Lung (tissue), 12 donors: ENCODE measurements around the gene MED12L. TPM values are rescaled to one million over a fixed set of nuclear protein-coding genes. Genes with fewer than 3 reads are reported as not detected.
A peak's percentile ranks its signal among the peaks of the same experiment; 100 is the strongest.

Experiments
- ATAC-seq: fragments of 200-7000 bp; cut with Tn5 transposase; one replicate; pipeline ENCODE4 v1.9.1; 2020; ENCODE audit warnings: moderate number of reproducible peaks; ENCODE audit not compliant: insufficient read depth, low FRiP score
- DNase-seq, 3 donors: peaks; one replicate each; pipeline ENCODE4 v3.0.0-alpha.2; 2013 to 2017
- H3K27ac ChIP-seq, 2 donors: one replicate each; pipeline ENCODE4 v1.5.1; 2013; ENCODE audit warnings: mild to moderate bottlenecking in 2 of 2, moderate library complexity in 2 of 2, control low read depth in 1 of 2, inconsistent platforms in 1 of 2, low read depth in 1 of 2, low read length in 1 of 2
- H3K27me3 ChIP-seq, 3 donors: one replicate each; pipeline ENCODE4 v1.5.1; 2013; ENCODE audit warnings: low read length in 2 of 3; ENCODE audit not compliant: control insufficient read depth in 3 of 3, insufficient read depth in 3 of 3
- H3K36me3 ChIP-seq, 4 donors: one replicate each; pipeline ENCODE4 v1.5.1; 2013; ENCODE audit warnings: low read length in 4 of 4, mild to moderate bottlenecking in 1 of 4, moderate library complexity in 1 of 4; ENCODE audit not compliant: control insufficient read depth in 4 of 4, insufficient read depth in 4 of 4
- H3K4me1 ChIP-seq, 5 donors: one replicate each; pipeline ENCODE4 v1.5.1; 2013; ENCODE audit warnings: low read length in 5 of 5, mild to moderate bottlenecking in 2 of 5, moderate library complexity in 1 of 5; ENCODE audit not compliant: control insufficient read depth in 5 of 5, insufficient read depth in 5 of 5
- H3K4me3 ChIP-seq: one replicate; pipeline ENCODE4 v1.5.1; 2013; ENCODE audit warnings: mild to moderate bottlenecking, control low read depth, moderate library complexity
- H3K9ac ChIP-seq, 2 donors: one replicate each; pipeline ENCODE4 v1.5.1; 2013; ENCODE audit warnings: low read length in 2 of 2, control low read depth in 1 of 2; ENCODE audit not compliant: insufficient read depth in 1 of 2
- H3K9me3 ChIP-seq, 4 donors: one replicate each; pipeline ENCODE4 v1.5.1; 2013; ENCODE audit warnings: low read length in 3 of 4, mild to moderate bottlenecking in 1 of 4, moderate library complexity in 1 of 4; ENCODE audit not compliant: control insufficient read depth in 4 of 4, insufficient read depth in 3 of 4
- CTCF ChIP-seq: IDR thresholded peaks from 2 replicates; pipeline ENCODE4 v1.5.1; 2012; ENCODE audit warnings: mild to moderate bottlenecking; ENCODE audit errors: control extremely low read depth, extremely low read depth
- WGBS, 2 donors: extraction: QIAGEN DNeasy Blood & Tissue Kit; methylation state at CpG; one replicate each; pipeline ENCODE4 v1.1.7; 2013; 5-methylcytosine and 5-hydroxymethylcytosine counted together
- polyA plus RNA-seq, 2 donors: library from polyadenylated mRNA; stranded (reverse); fragments of 200-250 nt; gene quantifications; one replicate each; pipeline ENCODE4 v1.2.1, GENCODE V29; 2013
- total RNA-seq, 2 donors: library from RNA; depleted of rRNA in 1 of 2; stranded (reverse); fragments of >200 nt in 1 of 2; gene quantifications; one replicate each; pipeline ENCODE4 v1.2.1, GENCODE V29; 2014 to 2021
- donor health status: control.
- donor health status: control.
- donor health status: Bipolar disorder and iron deficiency.
- donor health status: healthy.
- donor health status: DM: yes; HTN: yes; CAD: no.

The MED12L gene
- total and polyA plus RNA-seq, 4 donors, result 0.02 to 0.82 (median 0.30) TPM

DNA sequence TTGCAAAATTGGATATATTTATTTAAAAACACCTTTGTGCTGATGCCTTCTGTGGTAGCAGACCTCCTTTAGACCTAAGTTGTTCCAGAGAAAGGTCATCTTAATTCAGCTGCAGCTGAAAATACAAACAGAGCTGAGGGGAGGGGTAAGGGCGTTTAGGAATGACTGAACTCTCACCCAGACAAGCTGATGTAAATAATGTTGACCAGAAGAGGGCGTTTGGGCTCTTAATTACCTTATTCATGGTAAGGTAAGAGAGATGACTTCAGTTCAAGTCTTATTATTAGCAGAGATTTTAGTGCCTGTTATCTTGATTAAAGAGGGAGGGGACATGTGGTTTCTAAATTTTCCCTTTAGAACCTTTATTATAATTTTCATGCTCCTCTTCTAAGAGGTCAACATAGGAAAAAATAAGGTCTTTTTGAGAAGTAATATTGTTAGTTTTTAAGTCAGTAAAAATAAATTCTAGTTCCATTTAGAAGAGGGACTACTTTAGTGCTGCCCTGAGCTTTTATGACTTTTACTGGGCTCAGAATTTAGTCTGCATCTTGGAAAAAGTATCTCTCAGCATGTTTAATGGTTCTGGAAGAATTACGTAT, 71.3 kb downstream of the MED12L start:
- WGBS, 2 donors, result 34 to 35% methylated on average over 3 of the region's 3 CpGs
- H3K9ac ChIP-seq, result no peak overlapping the region
- no peak overlapping the region for H3K27ac ChIP-seq
- DNase-seq (peak in 2 of 3 donors; percentile 51 to 62), ATAC-seq (no peak)
- TF ChIP-seq CTCF, result no peak
- no peaks in the 10 kb centered on the region for H3K36me3 ChIP-seq
- H3K27me3 ChIP-seq, result peaks cover 0 to 3% (median 0%) of the 10 kb centered on the region in 3 donors
- peaks cover 0 to 1% (median 0%) of the 10 kb centered on the region in 4 donors for H3K9me3 ChIP-seq
- peaks cover 0 to 9% (median 0%) of the 10 kb centered on the region in 5 donors for H3K4me1 ChIP-seq
- no peak overlapping the region for H3K4me3 ChIP-seq

GRCh38 chr3:151159806-151160205, 74.3 kb downstream of the MED12L start:
- 89 to 96% methylated on average over 10 of the region's 10 CpGs for WGBS, 2 donors
- no peaks in the 10 kb centered on the region for H3K36me3 ChIP-seq
- no peak overlapping the region for H3K27ac ChIP-seq
- no peak overlapping the region for H3K9ac ChIP-seq
- H3K27me3 ChIP-seq, result peaks cover 0 to 3% (median 0%) of the 10 kb centered on the region in 3 donors
- DNase-seq, result no peak
- TF ChIP-seq CTCF, result no peak
- ATAC-seq, result no peak
- H3K4me1 ChIP-seq, result peaks cover 0 to 9% (median 0%) of the 10 kb centered on the region in 5 donors
- no peak overlapping the region for H3K4me3 ChIP-seq
- no peaks in the 10 kb centered on the region for H3K9me3 ChIP-seq

GRCh38 chr3:151165226-151165625, 79.8 kb downstream of the MED12L start:
- H3K27ac ChIP-seq, result no peak overlapping the region
- H3K4me3 ChIP-seq, result no peak overlapping the region
- 88 to 92% methylated on average over 7 of the region's 7 CpGs for WGBS, 2 donors
- H3K9ac ChIP-seq, result no peak overlapping the region
- no peak for ATAC-seq
- no peak for DNase-seq
- no peaks in the 10 kb centered on the region for H3K36me3 ChIP-seq
- no peak for TF ChIP-seq CTCF
- peaks cover 0 to 4% (median 0%) of the 10 kb centered on the region in 5 donors for H3K4me1 ChIP-seq
- no peaks in the 10 kb centered on the region for H3K9me3 ChIP-seq
- H3K27me3 ChIP-seq, result no peaks in the 10 kb centered on the region

GRCh38 chr3:151166161-151166560, 80.7 kb downstream of the MED12L start:
- 83 to 85% methylated on average over 3 of the region's 3 CpGs for WGBS, 2 donors
- ATAC-seq, result no peak
- no peak overlapping the region for H3K27ac ChIP-seq

More at GRCh38 chr3:151166161-151166560, 80.7 kb downstream of the MED12L start:
- H3K36me3 ChIP-seq, result no peaks in the 10 kb centered on the region
- no peak overlapping the region for H3K9ac ChIP-seq
- no peak for DNase-seq
- H3K9me3 ChIP-seq, result no peaks in the 10 kb centered on the region
- peaks cover 0 to 4% (median 0%) of the 10 kb centered on the region in 5 donors for H3K4me1 ChIP-seq
- no peak for TF ChIP-seq CTCF
- H3K4me3 ChIP-seq, result no peak overlapping the region
- H3K27me3 ChIP-seq, result no peaks in the 10 kb centered on the region
